AG04450 (cell line): Measurements from ENCODE around the gene VPS4B. TPM values are rescaled to one million over a fixed set of nuclear protein-coding genes. Genes with fewer than 3 reads are reported as not detected.
A peak's percentile ranks its signal among the peaks of the same experiment; 100 is the strongest.

Source experiments
- CTCF ChIA-PET: fragments of 300-600, 350-600 bp; formaldehyde crosslinking; extraction: SDS; loops from one replicate; lab custom pipeline; 2022; ENCODE audit warnings: antibody characterized with exemption, inconsistent platforms; lab: Charles Lee
- POLR2A ChIA-PET: fragments of 350-600 bp; formaldehyde crosslinking; extraction: SDS; loops from one replicate; lab custom pipeline; 2021; ENCODE audit warnings: antibody characterized with exemption, inconsistent platforms; lab: Yijun Ruan, JAX
- DNase-seq: peaks from one replicate; pipeline ENCODE4 v3.0.0-alpha.2; 2011; ENCODE audit warnings: low read depth, low spot score
- H3K27ac ChIP-seq: one replicate; pipeline ENCODE4 v1.5.1; 2012; ENCODE audit warnings: low read depth, low read length, control low read depth
- H3K27me3 ChIP-seq: one replicate; pipeline ENCODE4 v1.6.0; 2012; ENCODE audit warnings: low read length; ENCODE audit not compliant: control insufficient read depth, insufficient read depth
- H3K4me3 ChIP-seq: 2 replicates; pipeline ENCODE4 v1.5.1; 2011; ENCODE audit warnings: mild to moderate bottlenecking, low read depth, low read length, control low read depth
- H3K9me3 ChIP-seq: 2 replicates; pipeline ENCODE4 v1.5.1; 2012; ENCODE audit warnings: low read length; ENCODE audit not compliant: control insufficient read depth, insufficient read depth
- polyA plus RNA-seq: library from polyadenylated mRNA; depleted of rRNA; stranded (reverse); fragments of >200 nt; gene quantifications from 2 replicates; pipeline ENCODE4 v1.2.3, GENCODE V29; 2011
- TF ChIP-seq, protein P1 (sequence below): IDR thresholded peaks from 2 replicates; pipeline ENCODE4 v1.5.1; 2011; ENCODE audit warnings: low read depth, low read length, control low read depth, inconsistent platforms

VPS4B gene
- polyA plus RNA-seq, 1 experiment = 34.3 TPM

DNA sequence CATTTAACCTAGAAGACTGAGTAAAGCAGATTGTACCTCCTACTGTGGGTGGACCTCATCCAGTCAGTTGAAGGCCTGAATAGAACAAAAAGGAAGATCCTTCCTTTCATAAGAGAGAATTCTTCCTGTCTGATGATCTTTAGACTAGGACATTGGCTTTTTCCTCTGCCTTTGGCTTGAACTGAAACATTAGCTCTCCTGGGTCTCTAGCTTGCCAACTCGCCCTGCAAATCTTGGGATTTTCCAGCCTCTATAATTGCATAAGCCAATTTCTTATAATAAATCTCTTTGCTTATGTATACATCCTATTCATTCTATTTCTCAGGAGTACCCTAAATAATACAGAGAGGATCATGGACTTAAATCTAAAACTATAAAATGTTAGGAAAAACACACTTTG lies 49.1 kb downstream of the VPS4B start:
- ChIA-PET CTCF (no interaction called here), POLR2A (no interaction called here)
- Histone ChIP-seq H3K27ac (no peak overlapping the region), H3K27me3 (no peaks in the 10 kb centered on the region), H3K9me3 (peaks cover 6% of the 10 kb centered on the region), H3K4me3 (no peak overlapping the region)
- DNase-seq = no peak
- TF ChIP-seq, protein P1, sequence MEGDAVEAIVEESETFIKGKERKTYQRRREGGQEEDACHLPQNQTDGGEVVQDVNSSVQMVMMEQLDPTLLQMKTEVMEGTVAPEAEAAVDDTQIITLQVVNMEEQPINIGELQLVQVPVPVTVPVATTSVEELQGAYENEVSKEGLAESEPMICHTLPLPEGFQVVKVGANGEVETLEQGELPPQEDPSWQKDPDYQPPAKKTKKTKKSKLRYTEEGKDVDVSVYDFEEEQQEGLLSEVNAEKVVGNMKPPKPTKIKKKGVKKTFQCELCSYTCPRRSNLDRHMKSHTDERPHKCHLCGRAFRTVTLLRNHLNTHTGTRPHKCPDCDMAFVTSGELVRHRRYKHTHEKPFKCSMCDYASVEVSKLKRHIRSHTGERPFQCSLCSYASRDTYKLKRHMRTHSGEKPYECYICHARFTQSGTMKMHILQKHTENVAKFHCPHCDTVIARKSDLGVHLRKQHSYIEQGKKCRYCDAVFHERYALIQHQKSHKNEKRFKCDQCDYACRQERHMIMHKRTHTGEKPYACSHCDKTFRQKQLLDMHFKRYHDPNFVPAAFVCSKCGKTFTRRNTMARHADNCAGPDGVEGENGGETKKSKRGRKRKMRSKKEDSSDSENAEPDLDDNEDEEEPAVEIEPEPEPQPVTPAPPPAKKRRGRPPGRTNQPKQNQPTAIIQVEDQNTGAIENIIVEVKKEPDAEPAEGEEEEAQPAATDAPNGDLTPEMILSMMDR = no peak

DNA sequence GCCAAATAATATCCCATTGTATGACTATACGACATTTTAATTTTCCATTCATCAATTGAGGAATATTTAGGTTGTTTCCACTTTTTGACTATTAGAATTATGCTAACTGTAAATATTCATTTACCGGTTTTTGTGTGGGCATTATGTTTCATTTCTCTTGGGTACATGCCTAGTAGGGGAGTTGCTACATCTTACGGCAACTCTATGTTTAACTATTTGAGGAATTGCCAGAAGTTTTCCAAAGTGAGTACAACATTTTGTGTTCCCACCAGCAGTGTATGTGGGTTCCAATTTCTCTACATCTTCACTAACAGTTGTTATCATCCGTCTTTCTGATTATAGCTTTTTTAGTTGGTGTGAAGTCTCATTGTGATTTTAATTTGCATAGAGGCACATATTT lies 53.7 kb downstream of the VPS4B start:
- TF ChIP-seq, protein P1 = no peak
- Histone ChIP-seq H3K27ac (no peak overlapping the region), H3K27me3 (no peaks in the 10 kb centered on the region), H3K4me3 (no peak overlapping the region), H3K9me3 (no peaks in the 10 kb centered on the region)
- ChIA-PET POLR2A (no interaction called here), CTCF (interaction anchor here (0.8 to 1.1 kb wide), 2 partner anchors 70 to 352 kb away, joined by 3 to 4 read pairs; no protein-coding TSS in a partner anchor)
- no peak for DNase-seq

DNA sequence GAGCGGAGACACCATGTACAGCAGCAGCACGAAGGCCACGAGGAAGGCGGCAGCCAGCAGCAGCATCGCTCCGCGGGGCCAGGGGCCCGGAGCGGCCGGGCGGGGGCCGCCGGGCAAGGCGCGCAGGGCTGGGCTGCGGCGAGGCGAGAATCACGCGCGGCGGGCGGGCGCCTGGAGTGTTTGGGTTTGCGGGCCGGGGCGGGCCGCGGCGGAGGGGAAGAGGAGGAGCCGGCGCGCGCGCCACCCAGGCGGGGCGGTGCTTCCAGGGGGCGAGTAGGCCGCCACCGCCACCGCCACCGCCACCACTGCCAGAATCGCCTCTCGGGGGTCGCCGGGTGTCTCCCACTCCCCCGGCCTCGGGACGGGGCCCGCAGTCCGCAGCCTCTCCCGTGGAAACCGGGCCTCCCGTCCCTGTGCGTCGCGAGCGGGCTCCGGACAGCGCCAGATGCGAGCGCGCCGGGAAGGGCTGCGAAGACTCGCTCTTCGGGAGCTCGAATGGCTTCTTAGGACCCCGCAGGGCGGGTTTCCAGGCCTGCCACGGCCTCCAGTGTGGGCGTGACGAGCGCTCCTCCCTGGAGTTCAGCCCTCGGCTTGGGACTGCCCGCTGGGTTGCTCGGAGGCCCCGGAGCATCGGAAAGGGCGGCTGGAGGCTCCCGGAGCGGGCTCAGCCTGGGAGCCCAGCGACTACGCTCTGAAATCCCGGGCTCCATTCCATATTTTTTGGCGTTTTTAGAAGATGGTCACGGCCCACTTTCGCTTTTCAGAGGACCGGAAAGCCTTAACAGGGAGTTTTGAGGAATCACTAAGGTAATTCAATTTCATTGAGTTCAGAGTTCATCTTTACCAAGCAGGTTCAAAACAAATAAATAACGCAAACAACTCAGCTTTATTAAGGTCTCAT lies 55.0 kb downstream of the VPS4B start, which contains the start of gene KDSR:
Gene KDSR, minus strand, starts transcription at position 154 of the 901 bp plus-strand sequence. Its CDS starts 88 bp downstream, at position 66.
- Histone ChIP-seq H3K27ac (peak within 1 kb of the TSS; percentile 96), H3K27me3 (no peaks in the 10 kb centered on the region), H3K4me3 (peak within 1 kb of the TSS; percentile 90), H3K9me3 (no peaks in the 10 kb centered on the region)
- POLR2A ChIA-PET = interaction anchor here (0.6 to 1.5 kb wide), 10 partner anchors 9 to 72 kb away, joined by 3 to 11 read pairs (median 4); partner anchors contain the start of gene VPS4B
- CTCF ChIA-PET = interaction anchor here (0.9 to 1.1 kb wide), 2 partner anchors 28 to 45 kb away, joined by 3 to 4 read pairs; no protein-coding TSS in a partner anchor
- DNase-seq = peak; percentile 97
- TF ChIP-seq, protein P1 = no peak

DNA sequence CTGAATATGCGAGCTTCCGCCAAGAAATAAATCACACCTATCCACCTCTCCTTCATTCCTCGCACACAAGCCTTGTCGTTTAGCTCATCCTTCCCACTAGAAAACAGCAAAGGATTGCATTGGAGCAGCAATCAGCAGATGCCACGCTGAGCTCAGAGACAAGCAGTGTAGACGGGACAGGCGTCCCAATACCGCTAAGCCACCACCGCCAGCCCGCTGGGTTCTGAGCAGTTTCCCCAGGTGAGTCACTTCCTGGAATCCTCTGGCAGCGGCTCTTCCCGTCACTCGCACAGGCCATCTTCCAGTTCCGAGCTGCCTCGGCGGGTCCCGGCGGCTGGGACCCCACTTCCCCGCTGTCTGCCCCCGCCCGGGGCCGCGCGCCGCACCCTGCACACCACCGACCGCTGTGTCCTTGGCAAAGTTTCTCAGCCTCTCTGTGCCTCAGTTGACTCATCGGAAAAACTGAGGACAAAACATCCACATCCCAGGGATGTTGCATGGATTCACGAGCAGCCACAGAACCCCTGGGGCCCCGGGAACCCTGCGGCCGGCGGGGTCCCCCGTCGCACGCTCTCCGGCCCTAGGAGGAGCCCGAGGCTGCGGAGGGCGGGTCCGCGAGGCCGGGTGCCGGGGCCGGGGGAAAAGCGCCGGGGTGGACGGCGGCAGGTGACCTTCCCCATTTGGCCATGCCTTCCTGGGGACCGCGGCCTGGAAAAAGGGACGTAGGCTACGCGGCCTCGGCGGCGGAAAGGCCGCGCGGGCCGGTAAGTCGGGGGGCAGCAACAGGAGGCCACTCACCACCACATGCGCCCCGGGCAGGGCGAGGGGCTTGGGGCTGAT lies 55.8 kb downstream of the VPS4B start:
- no peaks in the 10 kb centered on the region for H3K27me3 ChIP-seq
- no peak for DNase-seq
- ChIA-PET POLR2A (interaction anchor here (0.6 to 1.5 kb wide), 6 partner anchors 15 to 56 kb away, joined by 3 to 11 read pairs (median 5); partner anchors contain the start of gene VPS4B), CTCF (interaction anchor here (1.1 to 2.6 kb wide), 4 partner anchors 25 to 152 kb away, joined by 3 to 18 read pairs (median 7); no protein-coding TSS in a partner anchor)
- H3K4me3 ChIP-seq = peak overlapping the region; percentile 81
- TF ChIP-seq, protein P1 = no peak
- peak overlapping the region; percentile 68 for H3K27ac ChIP-seq
- H3K9me3 ChIP-seq = no peaks in the 10 kb centered on the region
